ENCODE data around the gene TBC1D2.

The TBC1D2 gene

GRCh38 chr9:98191671-98192502 lies 63.6 kb downstream of the TBC1D2 start (continued):
- TF ChIP-seq ZNF76 (tag by site-specific recombination; IDR thresholded peaks at IDR 0.05; ENCODE audit: borderline replicate concordance, low read depth) (peak; percentile 69), ZNF223 (tag by site-specific recombination; IDR thresholded peaks at IDR 0.05) (no peak), ZNF571 (tag by site-specific recombination; IDR thresholded peaks at IDR 0.05) (no peak), ZNF768 (tag by site-specific recombination; IDR thresholded peaks at IDR 0.05) (no peak), KLF16 (tag by site-specific recombination; IDR thresholded peaks at IDR 0.05) (no peak), ZNF830 (tag by site-specific recombination; IDR thresholded peaks at IDR 0.05; ENCODE audit: low read depth) (no peak), ZNF24 (tag by site-specific recombination; IDR thresholded peaks at IDR 0.05) (no peak), PATZ1 (tag by site-specific recombination; IDR thresholded peaks at IDR 0.05) (peak; percentile 34), GLIS2 (tag by site-specific recombination; IDR thresholded peaks at IDR 0.05) (peak; percentile 67), ZNF664 (tag by site-specific recombination; IDR thresholded peaks at IDR 0.05) (no peak), SP2 (tag by site-specific recombination; IDR thresholded peaks at IDR 0.05) (peak; percentile 33), ZNF596 (tag by site-specific recombination; IDR thresholded peaks at IDR 0.05) (no peak), EGR2 (tag by site-specific recombination; IDR thresholded peaks at IDR 0.05; ENCODE audit: low read depth) (no peak), ZNF354C (tag by site-specific recombination; IDR thresholded peaks at IDR 0.05; ENCODE audit: borderline replicate concordance, low read depth) (no peak), REPIN1 (tag by site-specific recombination; IDR thresholded peaks at IDR 0.05; ENCODE audit: low read depth) (no peak), ZNF138 (tag by site-specific recombination; IDR thresholded peaks at IDR 0.05; ENCODE audit: borderline replicate concordance) (no peak), SETDB1 (IDR thresholded peaks at IDR 0.05; ENCODE audit: insufficient read length, low read length) (no peak), SCRT2 (tag by site-specific recombination; IDR thresholded peaks at IDR 0.05) (no peak), ZBTB26 (tag by site-specific recombination; optimal IDR thresholded peaks at IDR 0.05) (no peak), PRDM1 (tag by site-specific recombination; IDR thresholded peaks at IDR 0.05) (no peak), FEZF1 (tag by site-specific recombination; IDR thresholded peaks at IDR 0.05) (no peak), ZNF146 (tag by site-specific recombination; IDR thresholded peaks at IDR 0.05) (no peak), ZNF629 (tag by site-specific recombination; IDR thresholded peaks at IDR 0.05) (no peak), SP7 (tag by site-specific recombination; IDR thresholded peaks at IDR 0.05) (no peak), ZNF530 (tag by site-specific recombination; IDR thresholded peaks at IDR 0.05; ENCODE audit: low read depth) (no peak), ZNF510 (tag by site-specific recombination; IDR thresholded peaks at IDR 0.05; ENCODE audit: insufficient replicate concordance) (no peak), ZNF311 (tag by site-specific recombination; IDR thresholded peaks at IDR 0.05; ENCODE audit: borderline replicate concordance) (no peak), ZNF324 (tag by site-specific recombination; IDR thresholded peaks at IDR 0.05) (no peak), OSR2 (tag by site-specific recombination; IDR thresholded peaks at IDR 0.05) (no peak), MZF1 (tag by site-specific recombination; IDR thresholded peaks at IDR 0.05; ENCODE audit: borderline replicate concordance) (no peak), SCRT1 (tag by site-specific recombination; IDR thresholded peaks at IDR 0.05; ENCODE audit: borderline replicate concordance) (no peak), ZBTB8A (tag by site-specific recombination; IDR thresholded peaks at IDR 0.05) (0 out of 2 replicates have a peak, but pooled peaks have one; percentile 14), ZNF610 (tag by site-specific recombination; IDR thresholded peaks at IDR 0.05; ENCODE audit: borderline replicate concordance) (no peak), ZNF670 (tag by site-specific recombination; IDR thresholded peaks at IDR 0.05; ENCODE audit: low read depth) (no peak), ZNF473 (tag by site-specific recombination; IDR thresholded peaks at IDR 0.05) (no peak), ZNF549 (tag by site-specific recombination; IDR thresholded peaks at IDR 0.05) (no peak), ZFHX2 (tag by site-specific recombination; conservative IDR thresholded peaks at IDR 0.05) (peak; percentile 20; the same call in 1 of the 2 replicates), ZNF624 (tag by site-specific recombination; IDR thresholded peaks at IDR 0.05) (no peak), KLF17 (tag by site-specific recombination; IDR thresholded peaks at IDR 0.05) (0 out of 2 replicates have a peak, but pooled peaks have one; percentile 21)
